Heart right ventricle (tissue), 16 donors: ENCODE data around the gene PDCD4. TPM values are rescaled to one million over a fixed set of nuclear protein-coding genes. Genes with fewer than 3 reads are reported as not detected.

Experiments
- ATAC-seq, 8 donors: fragments of 200-7000 bp; cut with Tn5 transposase; one replicate each; pipeline ENCODE4 v1.9.1; 2020; ENCODE audit warnings: mild to moderate bottlenecking in 8 of 8, moderate library complexity in 8 of 8, moderate number of reproducible peaks in 1 of 8
- DNase-seq, 2 donors: peaks; one replicate each; pipeline ENCODE4 v3.0.0-alpha.2; 2020
- H3K27ac ChIP-seq, 10 donors: fragments of 200-600 bp; sonication (generic) in 2 of 10; one replicate each; pipeline versions ENCODE4 v1.5.0 to v1.8.0; 2020 to 2022; ENCODE audit warnings: mild to moderate bottlenecking in 3 of 10
- H3K27me3 ChIP-seq, 7 donors: fragments of 200-600 bp; one replicate each; pipeline ENCODE4 v1.8.0; 2021 to 2022; ENCODE audit warnings: mild to moderate bottlenecking in 2 of 7
- H3K36me3 ChIP-seq, 9 donors: fragments of 200-600 bp; sonication (generic) in 1 of 9; one replicate each; pipeline versions ENCODE4 v1.5.0 to v1.8.0; 2020 to 2022; ENCODE audit warnings: mild to moderate bottlenecking in 2 of 9
- H3K4me1 ChIP-seq, 9 donors: fragments of 200-600 bp; sonication (generic) in 1 of 9; one replicate each; pipeline versions ENCODE4 v1.5.0 to v1.8.0; 2020 to 2022; ENCODE audit warnings: mild to moderate bottlenecking in 4 of 9
- H3K4me3 ChIP-seq, 10 donors: fragments of 200-600 bp; sonication (generic) in 2 of 10; one replicate each; pipeline versions ENCODE4 v1.5.0 to v1.8.0; 2020 to 2022; ENCODE audit warnings: mild to moderate bottlenecking in 7 of 10, moderate library complexity in 2 of 10
- H3K9me3 ChIP-seq, 11 donors: fragments of 200-600 bp in 10 of 11; sonication (generic) in 2 of 11; one replicate each; pipeline versions ENCODE4 v1.5.0 to v1.8.0; 2013 to 2022; ENCODE audit warnings: mild to moderate bottlenecking in 2 of 11, control low read depth in 1 of 11, moderate library complexity in 1 of 11
- CTCF ChIP-seq, 9 donors: fragments of 200-600 bp; sonication (generic) in 2 of 9; IDR thresholded peaks; one replicate each; pipeline versions ENCODE4 v1.5.0 to v1.8.0; 2021 to 2022; ENCODE audit warnings: antibody characterized with exemption in 9 of 9, mild to moderate bottlenecking in 5 of 9, moderate library complexity in 1 of 9
- WGBS, 2 donors: extraction: QIAGEN DNeasy Blood & Tissue Kit; methylation state at CpG; one replicate each; pipeline ENCODE4 v1.1.7; 2013; ENCODE audit warnings: inconsistent platforms in 1 of 2; 5-methylcytosine and 5-hydroxymethylcytosine counted together
- intact Hi-C, 10 donors: fragments of 100-400 bp; cut with DNase I; formaldehyde crosslinking; loops; one replicate each; pipeline versions ENCODE4 v1.11.1 to v1.14.2; 2022
- polyA plus RNA-seq, 2 donors: library from polyadenylated mRNA; stranded (reverse); fragments of 200-250 nt; gene quantifications; one replicate each; pipeline ENCODE4 v1.2.3, GENCODE V29; 2013
- total RNA-seq, 10 donors: library from RNA; stranded (reverse); fragmentation: NEBNext Ultra II Directional in 3 of 10; extraction: Animal tissue kit (Norgen Biotek cat#: 25700) in 3 of 10; gene quantifications; one replicate each; pipeline versions ENCODE4 v1.2.1 to v1.2.4, GENCODE V29; 2021 to 2023
- donor health status: Arrhythmogenic right ventricular cardiomyopathy.
- donor health status: ischemic (EF 13 %, LVEDD 7.1; RV severe dilation, severe dysfunction).
- donor health status: healthy with polysubstance abuse.
- donor health status: DM: no; HTN: yes; CAD: no.
- donor health status: DM: no; HTN: no; CAD: no.
- donor health status: ischemic (EF 25% LVEDD 6.9; RV normal size, moderate dysfunction).
- donor health status: ischemic (EF 25% LVEDD 5.7; RV mildly dilated, moderate dysfunction).
- donor health status: healthy.
- donor health status: DM: yes; HTN: yes; CAD: no.
- donor health status: Ischemic cardiomyopathy.
- donor health status: ischemic (EF 35%, LVEDD 5.7; RV mildly dilated, moderate dysfunction).
- donor health status: nonischemic (EF 11% LVEDD 7.7; RV severe dilation, severe dysfunction).
- donor health status: DM: yes; HTN: yes; CAD: no.
- donor health status: PGD.
- donor health status: ischemic (EF 29% LVEDD 5.4; RV normal size, mild dysfunction).
- donor health status: nonischemic (EF 23%, LVEDD 6.1; RV moderate dilation, normal function).

The PDCD4 gene
- total and polyA plus RNA-seq, 12 donors, result 15.9 to 59.5 (median 45.7) TPM

- Histone ChIP-seq H3K27me3 (no peaks in the 10 kb centered on the region), H3K4me3 (no peak overlapping the region), H3K36me3 (no peaks in the 10 kb centered on the region), H3K27ac (no peak overlapping the region), H3K4me1 (peaks cover 0 to 30% (median 5%) of the 10 kb centered on the region in 9 donors), H3K9me3 (no peaks in the 10 kb centered on the region)
- 76 to 81% methylated on average over 2 of the region's 2 CpGs for WGBS, 2 donors
- intact Hi-C loops, result no loop called here
- no peak for DNase-seq
- ATAC-seq, result peak in 2 of 8 donors; percentile 3 to 28
- no peak for TF ChIP-seq CTCF (IDR thresholded peaks at IDR 0.05)
These were observed 26.5 kb upstream of the PDCD4 start for GRCh38 chr10:110845192-110845755.

DNA sequence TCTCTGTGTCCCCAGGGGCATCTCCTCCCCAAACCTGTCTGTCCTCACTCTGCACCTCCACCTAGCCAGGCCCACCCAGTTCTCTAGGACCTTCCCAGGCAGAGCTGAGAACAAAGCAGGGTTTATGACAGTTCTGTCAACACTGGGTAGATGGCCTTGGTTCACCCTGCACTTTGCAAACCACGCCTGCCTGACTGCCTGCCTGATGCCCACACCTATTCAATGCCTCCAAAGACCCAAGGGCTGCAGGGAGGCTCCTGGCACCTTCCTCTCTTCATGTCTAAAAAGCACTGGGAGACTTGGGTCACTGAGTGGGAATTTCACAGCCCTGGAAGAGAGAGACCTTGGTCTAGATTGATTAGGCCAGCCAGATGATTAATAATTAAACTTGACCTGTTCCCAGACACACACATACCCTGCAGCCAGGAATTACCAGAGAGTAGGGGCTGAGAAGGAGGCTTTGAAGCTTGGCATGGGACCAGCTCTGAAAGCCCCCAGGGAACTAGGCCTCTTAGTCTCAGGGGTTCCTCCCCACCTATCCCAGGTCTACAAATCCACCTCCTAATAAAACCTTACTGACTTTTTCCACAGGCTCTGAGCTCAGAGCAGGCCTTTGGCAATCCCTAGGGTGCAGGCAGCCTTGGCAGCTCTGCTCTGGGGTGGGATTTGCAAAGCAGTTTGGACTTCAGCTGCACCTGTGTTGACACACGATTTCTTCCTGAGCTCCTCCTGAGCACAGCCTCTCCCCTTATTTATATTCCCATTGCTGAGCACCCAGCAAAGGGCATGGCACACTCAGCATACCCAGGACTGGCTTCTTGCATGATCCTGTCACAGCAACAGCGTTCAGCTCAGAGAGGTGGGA is 25.7 kb upstream of the PDCD4 start:
- Histone ChIP-seq H3K27me3 (no peaks in the 10 kb centered on the region), H3K4me3 (no peak overlapping the region), H3K36me3 (no peaks in the 10 kb centered on the region), H3K9me3 (no peaks in the 10 kb centered on the region), H3K27ac (no peak overlapping the region), H3K4me1 (peaks cover 0 to 37% (median 5%) of the 10 kb centered on the region in 9 donors)
- whole genome bisulfite sequencing, 2 donors, result 73 to 78% methylated on average over 3 of the region's 3 CpGs
- no peak for TF ChIP-seq CTCF (IDR thresholded peaks at IDR 0.05)
- ATAC-seq, result peak in 3 of 8 donors; percentile 14 to 22 (median 18)
- no peak for DNase-seq
- intact Hi-C loops, result no loop called here

GRCh38 chr10:110847374-110847773 is 24.4 kb upstream of the PDCD4 start:
- Histone ChIP-seq H3K27ac (no peak overlapping the region), H3K4me3 (no peak overlapping the region), H3K36me3 (no peaks in the 10 kb centered on the region), H3K9me3 (no peaks in the 10 kb centered on the region), H3K4me1 (peaks cover 0 to 33% (median 5%) of the 10 kb centered on the region in 9 donors), H3K27me3 (no peaks in the 10 kb centered on the region)
- WGBS, 2 donors, result 58 to 61% methylated on average over 6 of the region's 6 CpGs
- intact Hi-C loops, result no loop called here
- no peak for TF ChIP-seq CTCF (IDR thresholded peaks at IDR 0.05)
- no peak for ATAC-seq
- no peak for DNase-seq

DNA sequence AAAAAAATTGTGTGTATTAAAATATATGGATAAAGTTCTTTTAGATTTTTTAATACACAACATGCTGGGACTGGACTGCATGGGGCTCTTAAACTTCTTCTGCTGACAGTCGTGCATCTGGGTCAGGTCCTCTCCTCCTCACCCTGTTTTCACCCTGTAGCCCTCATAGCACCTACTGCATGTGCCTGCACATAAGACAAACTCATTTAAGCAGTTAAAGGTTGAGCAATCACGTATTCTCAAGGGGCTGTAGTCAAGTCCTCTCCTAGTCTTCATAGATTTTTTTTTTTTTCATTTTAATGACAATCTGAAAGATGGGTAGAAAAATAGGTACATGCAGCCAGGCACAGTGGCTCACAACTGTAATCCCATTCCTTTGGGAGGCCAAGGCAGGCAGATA is 23.6 kb upstream of the PDCD4 start:
- intact Hi-C loops, result no loop called here
- no peak for TF ChIP-seq CTCF (IDR thresholded peaks at IDR 0.05)
- Histone ChIP-seq H3K4me1 (peaks cover 0 to 31% (median 3%) of the 10 kb centered on the region in 9 donors), H3K9me3 (no peaks in the 10 kb centered on the region), H3K27ac (no peak overlapping the region), H3K4me3 (no peak overlapping the region), H3K27me3 (no peaks in the 10 kb centered on the region), H3K36me3 (no peaks in the 10 kb centered on the region)
- DNase-seq (no peak), ATAC-seq (no peak)
- 83 to 89% methylated on average over 2 of the region's 2 CpGs for WGBS, 2 donors
